ENCODE measurements around the gene RCOR1. TPM values are rescaled to one million over a fixed set of nuclear protein-coding genes. Genes with fewer than 3 reads are reported as not detected.
"Not testable (repeated sequence)": the region's sequence is repeated elsewhere in the genome, so short reads cannot be mapped to it uniquely, and the experiment has no call there.

RCOR1 gene
- total RNA-seq, 6 experiments from 2014 or later, result 24.5 to 27.6 (median 25.1) TPM

GRCh38 chr14:102568115-102568614 is 24.3 kb upstream of the RCOR1 start:
- no peaks in the 10 kb centered on the region for H3K9me3 Mint-ChIP-seq
- H3K4me1 Mint-ChIP-seq (ENCODE audit: low read depth), result peaks cover 7% of the 10 kb centered on the region; the same call in 1 of the 2 replicates
- TF ChIP-seq CTCF (IDR thresholded peaks at IDR 0.05), result no peak
- peak overlapping the region; percentile 25; the same call in 1 of the 2 replicates for H3K4me3 Mint-ChIP-seq
- DNase-seq, result no peak
- no peak overlapping the region for H3K27ac Mint-ChIP-seq
- peaks cover 4% of the 10 kb centered on the region for H3K27me3 Mint-ChIP-seq (ENCODE audit: insufficient read depth)
- H3K36me3 Mint-ChIP-seq (ENCODE audit: low read depth), result no peaks in the 10 kb centered on the region

DNA sequence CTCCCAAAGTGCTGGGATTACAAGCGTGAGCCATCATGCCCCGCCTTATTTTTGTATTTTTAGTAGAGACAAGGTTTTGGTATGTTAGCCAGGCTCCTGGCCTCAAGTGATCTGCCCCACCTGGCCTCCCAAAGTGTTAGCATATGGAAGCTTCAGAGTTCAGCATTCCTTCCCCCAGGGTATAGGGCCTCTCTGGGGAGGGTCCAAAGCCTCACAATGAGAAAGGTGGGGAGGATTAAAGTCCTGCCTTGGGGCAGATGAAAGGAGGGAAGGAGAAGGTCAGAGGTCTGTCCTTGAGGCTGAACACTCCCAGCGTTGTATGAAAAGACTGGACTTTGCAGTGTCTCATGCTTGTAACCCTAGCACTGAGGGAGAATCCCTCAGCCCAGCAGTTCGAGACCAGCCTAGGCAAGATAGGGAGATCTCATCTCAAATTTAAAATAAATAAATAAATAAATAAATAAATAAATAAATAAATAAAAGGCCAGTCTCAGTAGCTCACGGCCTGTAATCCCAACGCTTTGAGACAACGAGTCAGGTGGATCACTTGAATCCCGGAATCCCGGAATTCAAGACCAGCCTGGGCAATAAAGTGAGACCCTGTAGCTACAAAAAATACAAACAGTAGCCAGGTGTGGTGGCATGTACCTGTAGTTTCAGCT is 22.0 kb upstream of the RCOR1 start:
- Mint-ChIP-seq H3K4me3 (no peak overlapping the region), H3K27me3 (ENCODE audit: insufficient read depth) (peaks cover 5% of the 10 kb centered on the region), H3K27ac (no peak overlapping the region), H3K36me3 (ENCODE audit: low read depth) (no peaks in the 10 kb centered on the region), H3K9me3 (no peaks in the 10 kb centered on the region), H3K4me1 (ENCODE audit: low read depth) (peaks cover 7% of the 10 kb centered on the region; the same call in 1 of the 2 replicates)
- DNase-seq, result no peak
- TF ChIP-seq CTCF (IDR thresholded peaks at IDR 0.05), result no peak

- no peaks in the 10 kb centered on the region for H3K36me3 Mint-ChIP-seq (ENCODE audit: low read depth)
- DNase-seq, result no peak
- no peak overlapping the region for H3K27ac Mint-ChIP-seq
- peaks cover 7% of the 10 kb centered on the region; the same call in 1 of the 2 replicates for H3K4me1 Mint-ChIP-seq (ENCODE audit: low read depth)
- no peaks in the 10 kb centered on the region for H3K9me3 Mint-ChIP-seq
- H3K27me3 Mint-ChIP-seq (ENCODE audit: insufficient read depth), result peaks cover 5% of the 10 kb centered on the region
- no peak overlapping the region for H3K4me3 Mint-ChIP-seq
- no peak for TF ChIP-seq CTCF (IDR thresholded peaks at IDR 0.05)
Measured at GRCh38 chr14:102571043-102571442, 21.4 kb upstream of the RCOR1 start.

- Mint-ChIP-seq H3K27ac (no peak overlapping the region), H3K4me3 (no peak overlapping the region), H3K4me1 (ENCODE audit: low read depth) (peaks cover 7% of the 10 kb centered on the region; the same call in 1 of the 2 replicates), H3K27me3 (ENCODE audit: insufficient read depth) (peaks cover 5% of the 10 kb centered on the region), H3K9me3 (no peaks in the 10 kb centered on the region), H3K36me3 (ENCODE audit: low read depth) (no peaks in the 10 kb centered on the region)
- no peak for TF ChIP-seq CTCF (IDR thresholded peaks at IDR 0.05)
- DNase-seq, result no peak
Measured at GRCh38 chr14:102571478-102572042, 20.9 kb upstream of the RCOR1 start.

DNA sequence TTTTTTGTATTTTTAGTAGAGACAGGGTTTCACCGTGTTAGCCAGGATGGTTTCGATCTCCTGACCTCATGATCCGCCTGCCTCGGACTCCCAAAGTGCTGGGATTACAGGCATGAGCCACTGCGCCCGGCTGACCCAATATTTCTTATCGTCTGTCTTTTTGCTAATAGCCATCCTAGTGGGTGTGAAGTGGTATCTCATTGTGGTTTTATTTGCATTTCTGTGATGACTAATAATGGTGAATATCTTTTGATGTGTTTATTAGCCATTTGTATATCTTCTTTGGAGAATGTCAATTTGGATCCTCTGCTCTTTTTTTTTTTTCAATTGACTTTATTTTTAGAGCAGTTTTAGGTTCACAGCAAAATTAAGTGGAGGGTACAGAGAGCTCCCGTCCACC is 19.3 kb upstream of the RCOR1 start:
- not testable (repeated sequence) for H3K27me3 Mint-ChIP-seq (ENCODE audit: insufficient read depth); H3K27ac Mint-ChIP-seq; H3K36me3 Mint-ChIP-seq (ENCODE audit: low read depth); H3K4me3 Mint-ChIP-seq; DNase-seq; H3K4me1 Mint-ChIP-seq (ENCODE audit: low read depth); H3K9me3 Mint-ChIP-seq

GRCh38 chr14:102573591-102574046 is 18.8 kb upstream of the RCOR1 start:
- H3K27me3 Mint-ChIP-seq (ENCODE audit: insufficient read depth), result peaks cover 6% of the 10 kb centered on the region
- H3K36me3 Mint-ChIP-seq (ENCODE audit: low read depth), result no peaks in the 10 kb centered on the region
- H3K9me3 Mint-ChIP-seq, result no peaks in the 10 kb centered on the region
- TF ChIP-seq CTCF (IDR thresholded peaks at IDR 0.05), result no peak
- no peak overlapping the region for H3K27ac Mint-ChIP-seq
- no peak overlapping the region for H3K4me3 Mint-ChIP-seq
- no peak for DNase-seq
- H3K4me1 Mint-ChIP-seq (ENCODE audit: low read depth), result peaks cover 3% of the 10 kb centered on the region; the same call in 1 of the 2 replicates
